GM12864 (cell line): ENCODE results near the gene RAB31.

Source experiments
- DNase-seq: peaks from one replicate; pipeline ENCODE4 v3.0.0-alpha.2; 2011; ENCODE audit warnings: low read depth
- H3K4me3 ChIP-seq: 2 replicates; pipeline ENCODE4 v1.5.1; 2011; ENCODE audit warnings: mild to moderate bottlenecking, low read depth, low read length, control low read depth
- CTCF ChIP-seq: IDR thresholded peaks from 2 replicates; pipeline ENCODE4 v1.5.1; 2011; ENCODE audit warnings: low read depth, mild to moderate bottlenecking, moderate library complexity, low read length, control low read depth, inconsistent platforms; ENCODE audit errors: missing control alignments

The RAB31 gene

GRCh38 chr18:9842448-9842847 lies 134.3 kb downstream of the RAB31 start:
- DNase-seq, result no peak
- no peak overlapping the region for H3K4me3 ChIP-seq
- TF ChIP-seq CTCF, result no peak

- DNase-seq, result no peak
- TF ChIP-seq CTCF, result no peak
- no peak overlapping the region for H3K4me3 ChIP-seq
Measured at GRCh38 chr18:9845256-9845655, 137.2 kb downstream of the RAB31 start.

GRCh38 chr18:9846162-9846925 lies 138.2 kb downstream of the RAB31 start:
- no peak overlapping the region for H3K4me3 ChIP-seq
- no peak for TF ChIP-seq CTCF
- DNase-seq, result no peak

GRCh38 chr18:9848170-9848879 lies 140.2 kb downstream of the RAB31 start:
- DNase-seq, result no peak
- H3K4me3 ChIP-seq, result no peak overlapping the region
- no peak for TF ChIP-seq CTCF

DNA sequence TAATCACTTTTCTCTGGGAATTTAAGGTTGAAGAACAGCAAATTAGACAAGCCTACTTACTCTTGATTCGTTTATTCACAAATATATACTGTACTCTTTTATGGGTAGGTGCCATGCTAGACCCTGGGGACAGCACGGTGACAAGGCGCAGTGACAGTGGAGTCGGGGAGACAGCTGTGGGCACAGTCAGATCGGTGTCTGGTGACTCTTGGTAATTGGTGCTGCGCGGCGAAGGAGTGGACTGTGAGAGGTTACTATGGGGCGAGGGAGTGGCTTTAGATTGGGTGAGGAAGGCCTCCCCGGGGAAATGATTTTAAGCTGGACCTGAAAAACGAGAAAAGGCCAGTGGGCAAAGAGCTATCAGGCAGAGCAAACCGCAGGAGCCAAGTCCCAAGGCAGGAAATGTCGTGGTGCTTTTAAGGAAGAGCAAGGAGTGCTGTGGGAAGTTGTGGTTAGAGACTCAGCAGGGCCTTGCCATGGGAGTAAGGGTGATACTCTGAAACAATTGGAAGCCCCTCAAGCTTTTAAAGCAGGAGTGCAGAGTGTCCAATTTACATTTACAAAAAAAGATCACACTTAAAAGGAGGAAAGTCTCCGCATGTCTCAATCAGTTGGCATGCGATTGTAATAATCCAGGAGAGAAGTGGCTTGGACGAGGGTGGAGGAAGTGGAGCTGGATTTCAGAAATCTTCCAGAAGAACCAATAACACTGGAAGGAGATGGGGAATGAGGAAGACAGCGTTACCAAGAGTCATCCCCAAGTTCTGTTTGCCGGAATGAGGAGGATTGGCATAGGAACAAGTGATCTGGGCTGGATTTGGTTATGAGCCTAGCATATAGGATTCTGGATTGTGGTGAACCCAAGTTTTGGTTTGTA lies 141.5 kb downstream of the RAB31 start:
- H3K4me3 ChIP-seq, result no peak overlapping the region
- no peak for TF ChIP-seq CTCF
- DNase-seq, result no peak

- TF ChIP-seq CTCF, result no peak
- H3K4me3 ChIP-seq, result no peak overlapping the region
- no peak for DNase-seq
Measured at GRCh38 chr18:9850309-9850708, 142.2 kb downstream of the RAB31 start.
